Germinal center (tissue), 1 donor: ENCODE data around the gene TIRAP.

Source experiments
- DNase-seq: peaks from one replicate; pipeline ENCODE4 v3.0.0; 2012; ENCODE audit warnings: mixed read lengths, low spot score

TIRAP gene

DNA sequence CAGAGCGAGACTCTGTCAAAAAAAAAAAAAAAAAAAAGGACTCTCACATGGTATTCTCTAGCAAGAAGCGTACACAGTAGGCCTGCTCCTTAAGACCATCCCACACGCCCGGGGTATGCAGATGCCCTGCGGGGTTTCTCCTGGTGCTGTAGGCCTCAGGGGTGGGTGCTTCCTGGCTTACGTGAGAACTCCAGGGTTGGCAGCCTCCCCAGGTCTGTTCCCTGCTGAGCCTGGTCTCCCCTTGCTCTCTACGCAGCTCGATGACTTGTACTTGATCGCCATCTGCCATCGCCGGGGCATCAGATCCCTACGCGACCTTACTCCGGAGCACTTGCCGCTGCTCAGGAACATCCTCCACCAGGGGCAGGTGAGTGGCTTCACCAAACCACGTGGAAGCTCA is 60.2 kb downstream of the TIRAP start:
- DNase-seq, result no peak
